ENCODE data around the gene DNAJC17. TPM values are rescaled to one million over a fixed set of nuclear protein-coding genes. Genes with fewer than 3 reads are reported as not detected.

The DNAJC17 gene
- total RNA-seq, 1 experiment from 2014 or later, result 39.3 TPM

DNA sequence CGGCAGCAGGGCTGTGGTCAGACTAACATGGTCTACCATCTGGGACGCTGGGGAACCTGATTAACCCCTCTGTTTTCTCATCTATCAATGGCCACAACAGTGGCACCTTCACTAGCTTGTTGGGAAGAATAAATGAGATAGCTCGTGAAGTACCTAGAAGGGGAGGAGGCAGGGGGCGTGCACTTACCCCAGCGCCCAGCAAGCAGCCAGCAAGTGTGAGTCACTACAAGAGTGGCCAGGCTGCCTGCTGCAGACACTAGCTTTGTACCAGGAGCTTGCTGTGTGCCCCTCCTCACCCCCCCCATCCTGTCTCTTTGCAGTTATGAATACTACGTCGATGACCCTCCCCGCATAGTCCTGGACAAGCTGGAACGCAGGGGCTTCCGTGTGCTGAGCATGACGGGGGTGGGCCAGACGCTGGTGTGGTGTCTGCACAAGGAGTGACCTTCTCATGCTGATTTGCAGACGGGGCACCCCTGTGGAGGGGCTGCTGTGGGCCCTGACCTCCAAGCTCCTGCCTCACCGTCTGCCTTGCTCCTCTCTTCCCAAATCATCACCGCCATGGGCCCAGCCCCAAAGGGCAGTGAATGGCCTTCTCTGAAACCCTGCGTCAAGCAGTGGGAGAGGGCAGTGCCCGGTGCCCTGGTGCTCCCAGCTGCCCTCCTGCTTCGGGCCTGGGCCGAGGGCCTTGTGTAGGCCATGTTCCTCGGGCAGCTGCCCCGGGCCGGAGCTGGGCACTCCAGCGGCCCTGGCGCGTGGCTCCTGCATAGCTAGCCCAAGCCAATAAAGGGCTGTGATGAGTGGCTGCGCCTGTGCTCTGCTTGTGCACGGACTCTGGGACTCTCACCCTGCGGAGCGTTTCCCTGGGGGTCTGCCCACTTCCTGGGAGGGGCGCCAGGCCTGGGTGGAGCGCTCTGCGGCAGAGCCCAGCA, 40.1 kb downstream of the DNAJC17 start:
- no peak overlapping the region for H3K4me3 ChIP-seq (ENCODE audit: low read depth in 2 of 2, low read length in 2 of 2)
- ChIA-PET POLR2A (no interaction called here), CTCF (interaction anchor here (0.6 to 1.0 kb wide), 2 partner anchors 60 to 91 kb away, joined by 3 to 4 read pairs; no protein-coding TSS in a partner anchor)
- TF ChIP-seq, protein P1, sequence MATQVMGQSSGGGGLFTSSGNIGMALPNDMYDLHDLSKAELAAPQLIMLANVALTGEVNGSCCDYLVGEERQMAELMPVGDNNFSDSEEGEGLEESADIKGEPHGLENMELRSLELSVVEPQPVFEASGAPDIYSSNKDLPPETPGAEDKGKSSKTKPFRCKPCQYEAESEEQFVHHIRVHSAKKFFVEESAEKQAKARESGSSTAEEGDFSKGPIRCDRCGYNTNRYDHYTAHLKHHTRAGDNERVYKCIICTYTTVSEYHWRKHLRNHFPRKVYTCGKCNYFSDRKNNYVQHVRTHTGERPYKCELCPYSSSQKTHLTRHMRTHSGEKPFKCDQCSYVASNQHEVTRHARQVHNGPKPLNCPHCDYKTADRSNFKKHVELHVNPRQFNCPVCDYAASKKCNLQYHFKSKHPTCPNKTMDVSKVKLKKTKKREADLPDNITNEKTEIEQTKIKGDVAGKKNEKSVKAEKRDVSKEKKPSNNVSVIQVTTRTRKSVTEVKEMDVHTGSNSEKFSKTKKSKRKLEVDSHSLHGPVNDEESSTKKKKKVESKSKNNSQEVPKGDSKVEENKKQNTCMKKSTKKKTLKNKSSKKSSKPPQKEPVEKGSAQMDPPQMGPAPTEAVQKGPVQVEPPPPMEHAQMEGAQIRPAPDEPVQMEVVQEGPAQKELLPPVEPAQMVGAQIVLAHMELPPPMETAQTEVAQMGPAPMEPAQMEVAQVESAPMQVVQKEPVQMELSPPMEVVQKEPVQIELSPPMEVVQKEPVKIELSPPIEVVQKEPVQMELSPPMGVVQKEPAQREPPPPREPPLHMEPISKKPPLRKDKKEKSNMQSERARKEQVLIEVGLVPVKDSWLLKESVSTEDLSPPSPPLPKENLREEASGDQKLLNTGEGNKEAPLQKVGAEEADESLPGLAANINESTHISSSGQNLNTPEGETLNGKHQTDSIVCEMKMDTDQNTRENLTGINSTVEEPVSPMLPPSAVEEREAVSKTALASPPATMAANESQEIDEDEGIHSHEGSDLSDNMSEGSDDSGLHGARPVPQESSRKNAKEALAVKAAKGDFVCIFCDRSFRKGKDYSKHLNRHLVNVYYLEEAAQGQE (IDR thresholded peaks at IDR 0.05; ENCODE audit: insufficient read depth in 1 of 2, low read depth in 2 of 2, low read length in 1 of 2), result no peak
- TF ChIP-seq TCF7L2 (IDR thresholded peaks at IDR 0.05; ENCODE audit: low read depth, low read length), result no peak
- TF ChIP-seq, protein P2, sequence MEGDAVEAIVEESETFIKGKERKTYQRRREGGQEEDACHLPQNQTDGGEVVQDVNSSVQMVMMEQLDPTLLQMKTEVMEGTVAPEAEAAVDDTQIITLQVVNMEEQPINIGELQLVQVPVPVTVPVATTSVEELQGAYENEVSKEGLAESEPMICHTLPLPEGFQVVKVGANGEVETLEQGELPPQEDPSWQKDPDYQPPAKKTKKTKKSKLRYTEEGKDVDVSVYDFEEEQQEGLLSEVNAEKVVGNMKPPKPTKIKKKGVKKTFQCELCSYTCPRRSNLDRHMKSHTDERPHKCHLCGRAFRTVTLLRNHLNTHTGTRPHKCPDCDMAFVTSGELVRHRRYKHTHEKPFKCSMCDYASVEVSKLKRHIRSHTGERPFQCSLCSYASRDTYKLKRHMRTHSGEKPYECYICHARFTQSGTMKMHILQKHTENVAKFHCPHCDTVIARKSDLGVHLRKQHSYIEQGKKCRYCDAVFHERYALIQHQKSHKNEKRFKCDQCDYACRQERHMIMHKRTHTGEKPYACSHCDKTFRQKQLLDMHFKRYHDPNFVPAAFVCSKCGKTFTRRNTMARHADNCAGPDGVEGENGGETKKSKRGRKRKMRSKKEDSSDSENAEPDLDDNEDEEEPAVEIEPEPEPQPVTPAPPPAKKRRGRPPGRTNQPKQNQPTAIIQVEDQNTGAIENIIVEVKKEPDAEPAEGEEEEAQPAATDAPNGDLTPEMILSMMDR (IDR thresholded peaks at IDR 0.05), result no peak
- no peak for TF ChIP-seq POLR2AphosphoS5 (IDR thresholded peaks at IDR 0.05; ENCODE audit: low read depth, low read length)
- no peak for TF ChIP-seq SIN3A (IDR thresholded peaks at IDR 0.05; ENCODE audit: borderline replicate concordance, insufficient read depth, low read depth, low read length)
- BruUV-seq (replicated peaks), result no TSS peak
- no peaks in the 10 kb centered on the region for H3K9me3 ChIP-seq (ENCODE audit: control insufficient read depth, insufficient read depth, low read depth, low read length)
- H3K36me3 ChIP-seq (ENCODE audit: control insufficient read depth, insufficient read depth, low read length), result no peaks in the 10 kb centered on the region
- no peak overlapping the region for H3K27ac ChIP-seq (ENCODE audit: low read length)
- in situ Hi-C loops (cut with HindIII; ENCODE audit: low pct_unique_long_range_greater_than_20kb, low sequenced_read_pairs), result no loop called here
- DNase-seq (ENCODE audit: low read depth, low spot score), result no peak
- H3K27me3 ChIP-seq (ENCODE audit: control insufficient read depth, insufficient read depth, low read length), result no peaks in the 10 kb centered on the region
- H3K4me1 ChIP-seq (ENCODE audit: control insufficient read depth, insufficient read depth, low read length), result peaks cover 45% of the 10 kb centered on the region
- no peak for ATAC-seq
- intact Hi-C loops (cut with micrococcal nuclease; ENCODE audit: unreplicated experiment), result no loop called here

DNA sequence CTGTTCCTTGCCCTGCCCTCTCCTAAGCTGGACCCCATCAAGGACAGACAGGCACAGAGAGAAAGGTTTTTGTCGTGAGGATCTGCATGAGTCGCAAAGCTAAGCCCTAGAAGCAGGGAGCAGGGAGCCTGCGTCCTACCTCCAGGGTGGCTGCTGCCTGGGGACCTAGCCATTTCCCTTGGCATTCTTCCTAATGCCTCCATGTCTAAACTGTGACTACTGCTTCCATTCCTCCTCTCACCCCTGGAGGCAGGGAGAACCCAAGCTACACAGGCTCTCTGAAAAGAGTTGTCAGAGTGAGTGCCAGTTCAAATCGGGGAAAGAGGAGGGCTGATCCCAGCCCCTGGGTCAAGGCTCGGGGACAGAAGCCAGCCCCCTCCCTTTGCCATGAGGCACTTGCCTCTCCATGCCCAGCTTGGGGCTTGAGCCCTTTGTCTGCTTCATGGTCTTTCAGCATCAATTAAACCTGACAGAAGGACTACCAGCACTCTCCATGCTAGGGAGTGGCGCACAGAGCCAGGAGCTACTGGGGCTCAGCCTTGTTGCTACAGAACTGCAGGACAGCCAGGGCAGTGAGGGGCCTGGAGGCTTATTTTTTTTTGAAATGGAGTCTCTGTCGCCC, 41.0 kb downstream of the DNAJC17 start:
- H3K9me3 ChIP-seq (ENCODE audit: control insufficient read depth, insufficient read depth, low read depth, low read length), result no peaks in the 10 kb centered on the region
- CTCF ChIA-PET, result interaction anchor here (1.0 to 1.1 kb wide), 2 partner anchors 16 to 92 kb away, joined by 3 to 4 read pairs; no protein-coding TSS in a partner anchor
- peaks cover 45% of the 10 kb centered on the region for H3K4me1 ChIP-seq (ENCODE audit: control insufficient read depth, insufficient read depth, low read length)
- TF ChIP-seq POLR2AphosphoS5 (IDR thresholded peaks at IDR 0.05; ENCODE audit: low read depth, low read length) (no peak; the same call in 1 of the 2 replicates), TCF7L2 (IDR thresholded peaks at IDR 0.05; ENCODE audit: low read depth, low read length) (no peak), SIN3A (IDR thresholded peaks at IDR 0.05; ENCODE audit: borderline replicate concordance, insufficient read depth, low read depth, low read length) (no peak)
- TF ChIP-seq, protein P1 (IDR thresholded peaks at IDR 0.05; ENCODE audit: insufficient read depth in 1 of 2, low read depth in 2 of 2, low read length in 1 of 2), result no peak
- TF ChIP-seq, protein P2 (IDR thresholded peaks at IDR 0.05), result no peak
- H3K27ac ChIP-seq (ENCODE audit: low read length), result peak overlapping the region; percentile 62
- no peak overlapping the region for H3K4me3 ChIP-seq (ENCODE audit: low read depth in 2 of 2, low read length in 2 of 2)
- in situ Hi-C loops (cut with HindIII; ENCODE audit: low pct_unique_long_range_greater_than_20kb, low sequenced_read_pairs), result no loop called here
- DNase-seq (ENCODE audit: low read depth, low spot score) (no peak), ATAC-seq (no peak)
- intact Hi-C loops (cut with micrococcal nuclease; ENCODE audit: unreplicated experiment), result no loop called here
- POLR2A ChIA-PET, result no interaction called here
- no TSS peak for BruUV-seq (replicated peaks)
- no peaks in the 10 kb centered on the region for H3K27me3 ChIP-seq (ENCODE audit: control insufficient read depth, insufficient read depth, low read length)
- H3K36me3 ChIP-seq (ENCODE audit: control insufficient read depth, insufficient read depth, low read length), result no peaks in the 10 kb centered on the region
